Glomerular endothelial cell (primary cell): ENCODE measurements around the gene AMBN. TPM values are rescaled to one million over a fixed set of nuclear protein-coding genes. Genes with fewer than 3 reads are reported as not detected.

Experiments
- DNase-seq: peaks from one replicate; pipeline ENCODE4 v3.0.0-alpha.2; 2011; ENCODE audit warnings: low read depth, low spot score; ENCODE audit errors: extremely low read depth
- total RNA-seq: library from RNA; depleted of rRNA; stranded (reverse); fragments of >200 nt; gene quantifications from 2 replicates; pipeline ENCODE4 v1.2.3, GENCODE V29; 2015

The AMBN gene, protein sequence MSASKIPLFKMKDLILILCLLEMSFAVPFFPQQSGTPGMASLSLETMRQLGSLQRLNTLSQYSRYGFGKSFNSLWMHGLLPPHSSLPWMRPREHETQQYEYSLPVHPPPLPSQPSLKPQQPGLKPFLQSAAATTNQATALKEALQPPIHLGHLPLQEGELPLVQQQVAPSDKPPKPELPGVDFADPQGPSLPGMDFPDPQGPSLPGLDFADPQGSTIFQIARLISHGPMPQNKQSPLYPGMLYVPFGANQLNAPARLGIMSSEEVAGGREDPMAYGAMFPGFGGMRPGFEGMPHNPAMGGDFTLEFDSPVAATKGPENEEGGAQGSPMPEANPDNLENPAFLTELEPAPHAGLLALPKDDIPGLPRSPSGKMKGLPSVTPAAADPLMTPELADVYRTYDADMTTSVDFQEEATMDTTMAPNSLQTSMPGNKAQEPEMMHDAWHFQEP
- not detected in 2 replicates for total RNA-seq

DNA sequence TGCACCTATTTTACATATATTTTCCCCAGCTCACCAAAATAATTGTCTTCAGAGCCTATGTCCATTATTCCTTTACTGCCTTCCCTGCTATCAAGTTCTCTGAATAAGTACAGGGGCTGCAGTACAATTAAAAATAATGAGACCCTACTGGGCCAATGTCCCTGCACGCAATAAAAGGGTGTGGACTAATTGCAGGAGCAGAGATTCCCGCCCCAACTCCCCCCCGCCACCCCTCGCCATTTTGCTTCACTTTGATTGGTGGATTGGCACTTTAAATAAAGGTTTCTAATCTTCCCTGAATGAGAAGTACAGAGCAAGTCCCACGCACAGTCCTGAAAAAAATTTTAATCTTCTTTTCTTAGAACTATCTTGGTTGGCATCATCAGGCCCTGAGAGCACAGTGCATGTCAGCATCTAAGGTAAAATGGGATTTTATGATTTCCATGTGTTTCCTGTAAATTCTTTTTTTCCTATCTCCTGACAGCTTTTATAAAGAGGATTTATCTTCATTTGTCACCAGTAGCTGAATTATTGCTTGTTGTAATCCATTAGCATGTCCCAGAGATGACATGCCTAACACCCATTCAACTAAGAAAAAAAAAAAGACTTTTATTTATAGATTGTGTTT lies at the start of gene AMBN:
Gene AMBN, plus strand, starts transcription at position 302 of the 628 bp plus-strand sequence. Its CDS starts 103 bp downstream, at position 405.
- no peak for DNase-seq

DNA sequence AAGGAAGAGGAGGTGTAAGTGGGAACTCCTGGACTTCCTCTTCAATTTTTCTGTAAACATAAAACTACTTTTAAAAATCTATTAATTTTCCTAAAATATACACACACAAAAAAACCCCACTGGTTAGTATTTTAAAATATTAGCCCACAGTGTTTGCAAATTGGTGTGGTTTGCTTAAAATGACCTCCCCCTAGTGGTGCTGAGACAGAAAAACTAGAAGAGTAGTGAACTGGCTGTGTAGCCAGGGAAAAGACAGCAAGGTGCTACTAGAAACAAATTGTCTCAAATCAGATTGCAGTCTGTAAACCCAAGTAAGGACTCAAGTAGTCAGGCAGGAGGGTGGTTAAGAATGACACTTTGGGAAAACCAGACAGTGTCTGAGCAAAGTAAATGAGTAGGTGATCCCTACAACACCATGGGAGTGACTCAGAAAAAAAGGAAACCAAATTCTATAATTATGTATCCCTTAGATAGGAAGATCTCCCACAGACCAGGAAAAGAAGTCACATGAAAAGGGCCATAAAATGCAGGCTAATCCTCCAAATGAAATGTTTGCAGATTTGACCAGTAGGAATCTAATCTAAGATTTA lies 47.7 kb upstream of the AMBN start:
- DNase-seq, result no peak

DNA sequence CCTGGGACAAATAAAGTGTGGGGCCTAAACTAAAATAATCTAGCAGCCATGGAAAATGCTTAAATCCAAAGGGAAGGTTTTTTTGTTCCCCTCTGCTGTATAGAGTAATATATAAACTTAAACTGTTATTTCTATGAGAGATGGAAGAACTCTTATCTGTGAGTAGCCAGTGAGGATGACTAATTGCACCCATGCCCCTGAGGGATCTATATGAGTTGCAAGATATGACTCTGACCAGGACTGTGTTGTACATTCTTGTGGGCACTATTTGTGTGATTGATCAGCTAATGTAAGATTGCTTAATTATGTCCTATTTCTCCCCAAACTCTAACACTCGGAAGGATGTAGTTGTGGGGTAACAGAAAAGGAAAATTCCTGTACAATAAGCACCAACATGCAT lies 35.2 kb upstream of the AMBN start:
- DNase-seq, result no peak

DNA sequence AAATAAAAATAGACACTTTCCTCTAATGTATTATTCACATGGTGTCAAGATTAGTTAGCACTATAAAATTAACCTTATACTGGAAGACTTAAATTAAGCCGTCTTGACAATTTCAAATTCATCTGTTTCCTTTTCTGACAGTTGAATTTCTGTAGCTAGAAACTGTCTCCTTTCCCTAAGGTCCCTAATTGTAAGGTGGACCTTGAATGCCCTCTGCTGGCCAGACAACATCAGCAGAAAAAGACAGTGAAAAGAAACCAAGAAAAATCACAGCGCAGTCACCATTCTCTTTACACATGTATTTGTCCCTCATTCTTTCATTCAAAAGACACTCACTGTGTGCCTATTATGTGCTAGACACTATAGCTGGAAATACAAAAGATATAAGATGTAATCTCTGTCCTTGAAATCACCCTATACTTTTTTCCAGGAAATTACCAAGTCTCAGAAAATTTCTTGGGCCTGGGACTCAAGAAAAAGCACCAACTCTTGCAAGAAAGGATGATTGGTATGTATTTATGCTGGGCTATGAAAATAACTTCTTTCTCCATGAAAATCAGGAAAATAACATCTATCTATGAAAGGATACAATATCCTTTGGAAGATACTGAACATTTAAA lies 32.7 kb upstream of the AMBN start:
- DNase-seq, result peak; percentile 7

- DNase-seq, result no peak
These were observed 32.1 kb upstream of the AMBN start for GRCh38 chr4:70559924-70560323.

GRCh38 chr4:70564033-70564432 lies 28.0 kb upstream of the AMBN start:
- no peak for DNase-seq

DNA sequence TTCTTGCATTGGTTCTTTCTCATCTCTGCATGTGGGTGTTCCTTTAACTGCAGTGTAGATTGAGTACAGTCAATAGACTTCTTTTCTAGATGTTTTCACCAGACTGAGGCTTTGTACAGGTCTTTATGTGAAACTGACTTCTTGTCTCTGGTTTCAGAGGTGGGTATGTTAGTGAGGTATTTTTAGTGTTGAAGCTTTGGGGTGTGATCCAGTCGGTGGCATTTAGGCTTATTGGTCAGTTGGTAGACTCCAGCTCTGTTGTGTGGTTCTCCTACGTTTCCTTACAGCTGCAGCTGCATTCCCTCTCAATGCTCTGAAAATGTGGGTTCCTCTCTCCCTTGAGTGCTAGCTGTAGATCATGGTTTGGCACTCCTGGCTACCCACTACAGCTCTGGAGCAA lies 21.3 kb upstream of the AMBN start:
- no peak for DNase-seq

DNA sequence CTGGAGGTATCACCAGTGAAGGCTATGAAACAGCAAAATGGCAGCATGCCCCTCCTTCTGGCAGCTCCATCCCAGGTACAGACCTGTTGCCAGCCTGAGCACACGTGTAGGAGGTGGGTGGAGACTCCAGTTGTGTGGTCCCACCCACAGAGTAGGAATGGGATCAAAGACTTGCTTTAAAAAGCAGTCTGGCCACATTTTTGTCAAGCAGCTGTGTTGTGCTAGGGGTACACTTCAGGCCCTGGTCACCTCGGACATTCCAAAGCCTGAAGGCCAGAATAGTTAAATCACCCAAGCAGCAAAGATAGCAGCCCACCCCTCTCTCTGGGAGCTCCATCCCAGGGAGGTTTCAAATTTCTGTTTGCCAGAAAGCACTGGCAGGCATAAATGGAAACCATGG lies 20.3 kb upstream of the AMBN start:
- no peak for DNase-seq

- no peak for DNase-seq
These were observed 16.1 kb upstream of the AMBN start for GRCh38 chr4:70575964-70576363.

GRCh38 chr4:70577220-70577927 lies 14.7 kb upstream of the AMBN start:
- no peak for DNase-seq

DNA sequence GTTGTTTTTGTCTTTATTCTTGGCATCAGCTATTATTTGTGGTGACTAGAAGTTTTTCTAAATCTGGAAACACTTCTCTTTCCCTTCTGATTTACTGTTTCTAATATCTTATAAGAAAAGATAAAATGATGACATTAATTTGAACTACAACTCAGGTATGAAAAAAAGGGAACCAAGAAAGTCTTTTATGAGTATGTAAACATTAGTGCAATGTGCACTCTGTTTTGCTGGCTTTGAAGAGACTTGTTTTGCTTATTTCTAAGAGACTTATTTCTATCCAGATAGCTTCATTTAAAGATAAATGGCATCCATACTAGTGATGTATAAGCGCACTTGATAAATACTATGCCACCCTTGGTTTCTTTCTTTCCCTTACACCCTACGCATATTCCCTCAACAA lies 10.1 kb upstream of the AMBN start:
- no peak for DNase-seq

GRCh38 chr4:70583952-70584834 lies 7.9 kb upstream of the AMBN start:
- DNase-seq, result no peak

- DNase-seq, result no peak
These were observed 5.2 kb upstream of the AMBN start for GRCh38 chr4:70586841-70587240.

DNA sequence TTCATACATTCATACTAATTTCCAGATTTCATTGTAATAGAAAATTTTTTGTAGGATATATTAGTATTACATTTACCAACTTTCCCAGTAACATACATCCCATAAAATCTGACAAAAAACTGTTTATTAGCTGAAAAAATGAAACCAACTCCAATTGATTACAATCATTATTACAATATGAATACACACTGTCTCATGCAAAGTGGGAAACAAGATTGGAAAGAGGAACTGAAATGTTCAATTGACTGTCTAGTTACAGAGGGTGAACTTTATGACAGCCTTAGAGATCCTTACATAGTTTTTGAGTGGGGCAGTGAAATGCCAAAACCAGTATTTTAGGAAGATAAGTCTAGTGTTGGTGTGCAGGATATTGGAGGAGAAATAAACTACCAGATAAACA lies 2.3 kb upstream of the AMBN start:
- DNase-seq, result no peak

GRCh38 chr4:70594196-70594595 lies 2.1 kb downstream of the AMBN start:
- DNase-seq, result no peak

DNA sequence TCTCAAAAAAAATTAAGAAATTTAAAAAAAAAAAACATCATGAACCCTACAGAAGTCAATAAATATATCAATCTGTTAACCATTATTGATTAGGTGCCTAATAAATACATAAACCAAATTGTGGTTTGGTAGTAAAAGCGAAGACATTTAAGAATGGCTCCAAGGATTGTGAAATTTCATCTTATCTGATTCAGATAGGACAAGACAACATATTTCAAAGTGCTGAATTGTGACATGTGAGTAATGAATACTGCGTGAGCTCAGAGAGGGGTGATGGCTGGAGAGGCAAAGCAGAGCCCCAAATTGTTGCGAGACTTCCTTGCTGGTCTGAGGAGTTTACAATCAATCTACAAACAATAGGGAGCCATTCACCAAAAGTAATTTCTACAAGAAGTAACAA lies 8.2 kb downstream of the AMBN start:
- DNase-seq, result no peak

DNA sequence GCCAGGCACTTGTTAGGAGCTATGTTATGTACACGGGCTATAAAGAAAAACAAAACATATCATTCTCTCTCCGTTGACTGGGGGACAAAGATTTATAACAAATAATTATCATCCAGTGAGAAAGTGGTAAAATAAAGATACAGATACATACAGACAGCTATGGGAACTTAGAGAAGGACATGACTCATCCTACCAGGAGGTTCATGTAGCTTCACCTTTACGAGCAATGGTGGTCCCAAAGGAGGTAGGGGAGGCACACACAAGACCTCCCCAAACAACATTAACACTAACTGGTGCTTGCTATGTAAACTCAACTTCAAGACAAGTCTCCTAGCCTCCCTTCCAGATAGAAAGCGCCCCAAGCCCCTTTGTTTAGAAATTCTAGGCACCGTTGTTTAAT lies 8.9 kb downstream of the AMBN start:
- no peak for DNase-seq

DNA sequence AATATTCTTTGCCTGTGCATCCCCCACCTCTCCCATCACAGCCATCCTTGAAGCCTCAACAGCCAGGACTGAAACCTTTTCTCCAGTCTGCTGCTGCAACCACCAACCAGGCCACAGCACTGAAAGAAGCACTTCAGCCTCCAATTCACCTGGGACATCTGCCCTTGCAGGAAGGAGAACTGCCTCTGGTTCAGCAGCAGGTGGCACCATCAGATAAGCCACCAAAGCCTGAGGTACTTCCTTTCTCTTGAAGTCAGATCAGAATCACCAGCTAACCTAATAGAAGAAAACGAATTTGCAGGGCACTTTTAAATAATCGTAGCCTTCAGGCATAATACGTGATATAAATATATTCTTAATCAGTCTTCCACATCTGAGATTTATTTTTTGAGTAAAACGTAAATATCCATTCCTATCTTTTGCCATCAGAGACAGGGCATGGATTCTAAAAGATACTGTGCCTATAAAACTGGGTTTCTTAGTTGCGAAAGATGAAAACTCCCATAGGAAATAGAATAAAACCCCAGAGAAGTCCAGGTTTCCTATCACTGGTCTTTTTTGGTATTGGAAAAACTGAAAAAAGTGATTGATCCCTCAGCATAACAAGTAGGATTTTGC lies 9.5 kb downstream of the AMBN start:
- DNase-seq, result peak; percentile 25

GRCh38 chr4:70603856-70604255 lies 11.8 kb downstream of the AMBN start:
- no peak for DNase-seq
